T-helper 2 cell treated with Interferon-gamma antibody and Interleukin-4, amounts not matched to agents 5 μg/mL and 100 μg/mL, for 36 hours (primary cell): Measurements from ENCODE around the gene CAMK2N1.
A peak's percentile ranks its signal among the peaks of the same experiment; 100 is the strongest.

Experiments
- DNase-seq: peaks from one replicate; pipeline ENCODE4 v3.0.0; 2021; ENCODE audit warnings: low spot score
- H3K27ac Mint-ChIP-seq: one replicate; pipeline ENCODE4 v1.8.0; 2021; ENCODE audit warnings: mild to moderate bottlenecking, mixed read lengths
- H3K27me3 Mint-ChIP-seq: one replicate; pipeline ENCODE4 v1.8.0; 2021; ENCODE audit warnings: low read depth, mixed read lengths
- H3K36me3 Mint-ChIP-seq: one replicate; pipeline ENCODE4 v1.8.0; 2021; ENCODE audit warnings: low read depth, mixed read lengths
- H3K4me1 Mint-ChIP-seq: one replicate; pipeline ENCODE4 v1.8.0; 2021; ENCODE audit warnings: low read depth, mixed read lengths
- H3K4me3 Mint-ChIP-seq: one replicate; pipeline ENCODE4 v1.8.0; 2022; ENCODE audit warnings: mild to moderate bottlenecking, moderate library complexity, mixed read lengths
- H3K9me3 Mint-ChIP-seq: one replicate; pipeline ENCODE4 v1.8.0; 2021; ENCODE audit warnings: mixed read lengths

The CAMK2N1 gene

GRCh38 chr1:20477348-20478056 lies 8.5 kb downstream of the CAMK2N1 start:
- no peaks in the 10 kb centered on the region for H3K36me3 Mint-ChIP-seq
- H3K4me3 Mint-ChIP-seq = no peak overlapping the region
- H3K27me3 Mint-ChIP-seq = peaks cover 74% of the 10 kb centered on the region
- no peaks in the 10 kb centered on the region for H3K9me3 Mint-ChIP-seq
- no peaks in the 10 kb centered on the region for H3K4me1 Mint-ChIP-seq
- H3K27ac Mint-ChIP-seq = no peak overlapping the region
- no peak for DNase-seq

- Mint-ChIP-seq H3K36me3 (no peaks in the 10 kb centered on the region), H3K4me1 (no peaks in the 10 kb centered on the region), H3K27ac (no peak overlapping the region), H3K4me3 (no peak overlapping the region), H3K9me3 (no peaks in the 10 kb centered on the region), H3K27me3 (peaks cover 66% of the 10 kb centered on the region)
- DNase-seq = no peak
Measured at GRCh38 chr1:20476265-20477038, 9.6 kb downstream of the CAMK2N1 start.

- DNase-seq = no peak
- Mint-ChIP-seq H3K27me3 (peaks cover 58% of the 10 kb centered on the region), H3K4me3 (no peak overlapping the region), H3K4me1 (no peaks in the 10 kb centered on the region), H3K9me3 (no peaks in the 10 kb centered on the region), H3K36me3 (no peaks in the 10 kb centered on the region), H3K27ac (no peak overlapping the region)
Measured at GRCh38 chr1:20474996-20475395, 11.0 kb downstream of the CAMK2N1 start.

- H3K27me3 Mint-ChIP-seq = peaks cover 53% of the 10 kb centered on the region
- H3K4me3 Mint-ChIP-seq = no peak overlapping the region
Measured at GRCh38 chr1:20474333-20474975, 11.6 kb downstream of the CAMK2N1 start.

GRCh38 chr1:20473894-20474293 lies 12.1 kb downstream of the CAMK2N1 start:
- Mint-ChIP-seq H3K36me3 (no peaks in the 10 kb centered on the region), H3K27ac (no peak overlapping the region), H3K9me3 (no peaks in the 10 kb centered on the region), H3K4me3 (no peak overlapping the region), H3K27me3 (peaks cover 47% of the 10 kb centered on the region), H3K4me1 (no peaks in the 10 kb centered on the region)
- DNase-seq = no peak

More at GRCh38 chr1:20474333-20474975, 11.6 kb downstream of the CAMK2N1 start:
- Mint-ChIP-seq H3K4me1 (no peaks in the 10 kb centered on the region), H3K36me3 (no peaks in the 10 kb centered on the region), H3K27ac (no peak overlapping the region), H3K9me3 (no peaks in the 10 kb centered on the region)
- DNase-seq = no peak

GRCh38 chr1:20472860-20473711 lies 12.9 kb downstream of the CAMK2N1 start:
- H3K4me3 Mint-ChIP-seq = no peak overlapping the region
- no peak overlapping the region for H3K27ac Mint-ChIP-seq
- H3K4me1 Mint-ChIP-seq = no peaks in the 10 kb centered on the region
- no peaks in the 10 kb centered on the region for H3K9me3 Mint-ChIP-seq
- peak; percentile 19 for DNase-seq
- H3K36me3 Mint-ChIP-seq = no peaks in the 10 kb centered on the region
- H3K27me3 Mint-ChIP-seq = peaks cover 39% of the 10 kb centered on the region

GRCh38 chr1:20472121-20472520 lies 13.9 kb downstream of the CAMK2N1 start:
- no peaks in the 10 kb centered on the region for H3K9me3 Mint-ChIP-seq
- peaks cover 35% of the 10 kb centered on the region for H3K27me3 Mint-ChIP-seq
- no peaks in the 10 kb centered on the region for H3K4me1 Mint-ChIP-seq
- DNase-seq = no peak
- H3K4me3 Mint-ChIP-seq = no peak overlapping the region
- H3K27ac Mint-ChIP-seq = no peak overlapping the region
- H3K36me3 Mint-ChIP-seq = no peaks in the 10 kb centered on the region

GRCh38 chr1:20470194-20470593 lies 15.8 kb downstream of the CAMK2N1 start:
- H3K27me3 Mint-ChIP-seq = peaks cover 25% of the 10 kb centered on the region
- no peak overlapping the region for H3K27ac Mint-ChIP-seq

GRCh38 chr1:20469406-20470076 lies 16.5 kb downstream of the CAMK2N1 start:
- Mint-ChIP-seq H3K9me3 (no peaks in the 10 kb centered on the region), H3K27me3 (peaks cover 18% of the 10 kb centered on the region), H3K36me3 (no peaks in the 10 kb centered on the region), H3K4me1 (no peaks in the 10 kb centered on the region), H3K27ac (no peak overlapping the region), H3K4me3 (no peak overlapping the region)
- DNase-seq = no peak

More at GRCh38 chr1:20470194-20470593, 15.8 kb downstream of the CAMK2N1 start:
- H3K4me1 Mint-ChIP-seq = no peaks in the 10 kb centered on the region
- H3K9me3 Mint-ChIP-seq = no peaks in the 10 kb centered on the region
- no peak overlapping the region for H3K4me3 Mint-ChIP-seq
- H3K36me3 Mint-ChIP-seq = no peaks in the 10 kb centered on the region
- no peak for DNase-seq

- peak; percentile 17 for DNase-seq
- H3K4me3 Mint-ChIP-seq = no peak overlapping the region
- H3K9me3 Mint-ChIP-seq = no peaks in the 10 kb centered on the region
- H3K36me3 Mint-ChIP-seq = no peaks in the 10 kb centered on the region
- no peak overlapping the region for H3K27ac Mint-ChIP-seq
- H3K27me3 Mint-ChIP-seq = peaks cover 9% of the 10 kb centered on the region
- H3K4me1 Mint-ChIP-seq = no peaks in the 10 kb centered on the region
Measured at GRCh38 chr1:20466273-20466672, 19.7 kb downstream of the CAMK2N1 start.

GRCh38 chr1:20465187-20465586 lies 20.8 kb downstream of the CAMK2N1 start:
- no peak overlapping the region for H3K4me3 Mint-ChIP-seq
- no peaks in the 10 kb centered on the region for H3K36me3 Mint-ChIP-seq
- H3K9me3 Mint-ChIP-seq = no peaks in the 10 kb centered on the region
- H3K27me3 Mint-ChIP-seq = peaks cover 10% of the 10 kb centered on the region
- H3K27ac Mint-ChIP-seq = no peak overlapping the region
- no peaks in the 10 kb centered on the region for H3K4me1 Mint-ChIP-seq
- DNase-seq = no peak

GRCh38 chr1:20463502-20463901 lies 22.5 kb downstream of the CAMK2N1 start:
- Mint-ChIP-seq H3K36me3 (no peaks in the 10 kb centered on the region), H3K4me1 (no peaks in the 10 kb centered on the region), H3K4me3 (no peak overlapping the region), H3K27me3 (peaks cover 9% of the 10 kb centered on the region), H3K9me3 (no peaks in the 10 kb centered on the region), H3K27ac (no peak overlapping the region)
- DNase-seq = no peak

GRCh38 chr1:20462397-20462796 lies 23.6 kb downstream of the CAMK2N1 start:
- Mint-ChIP-seq H3K4me3 (no peak overlapping the region), H3K27ac (no peak overlapping the region), H3K27me3 (peaks cover 9% of the 10 kb centered on the region), H3K36me3 (no peaks in the 10 kb centered on the region), H3K4me1 (no peaks in the 10 kb centered on the region), H3K9me3 (no peaks in the 10 kb centered on the region)
- DNase-seq = no peak
